ENCODE results near the gene ZBTB7A. TPM values are rescaled to one million over a fixed set of nuclear protein-coding genes. Genes with fewer than 3 reads are reported as not detected.
A peak's percentile ranks its signal among the peaks of the same experiment; 100 is the strongest.

The ZBTB7A gene
- total and polyA plus RNA-seq, 10 of the 15 experiments (the other 5 are each of a cell fraction or from before 2014, with no cell fraction given): 0.26 to 42.4 (median 4.5) TPM

DNA sequence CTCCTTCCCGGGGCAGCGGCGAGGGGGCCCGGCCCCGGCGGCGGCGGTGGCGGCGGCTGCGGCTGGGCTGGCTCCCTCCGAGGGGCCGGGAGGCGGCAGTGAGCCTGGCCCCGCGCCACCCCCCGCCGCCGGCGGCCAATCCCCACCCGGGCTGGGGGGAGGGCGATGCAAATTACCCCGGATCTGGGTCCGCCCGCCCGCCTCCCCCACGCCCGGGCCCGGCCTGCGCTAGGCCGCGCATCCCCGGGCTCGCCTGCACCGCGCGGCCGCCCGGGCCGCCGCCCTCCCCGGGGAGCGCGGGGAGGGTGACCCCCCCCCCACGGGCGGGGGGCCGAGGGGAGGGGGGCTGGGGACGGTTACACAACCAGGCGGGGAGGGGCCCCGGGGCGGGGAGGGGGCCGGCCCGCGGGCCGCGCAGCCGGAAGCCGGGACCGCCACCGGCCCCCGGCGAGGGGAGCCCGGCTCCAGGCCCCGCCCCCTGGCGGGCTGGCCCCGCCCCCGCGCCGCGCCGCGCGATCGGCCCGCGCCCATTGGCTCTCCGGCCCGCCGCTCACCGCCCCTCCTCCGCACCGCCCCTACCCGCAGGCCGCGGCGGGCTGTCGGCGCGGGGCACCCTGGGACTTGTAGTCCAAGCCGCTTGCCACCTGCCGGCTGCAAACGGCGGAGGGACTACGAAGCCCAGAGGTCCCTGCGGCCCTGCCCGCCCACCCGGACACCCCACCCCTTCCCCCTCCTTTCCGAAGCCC is 1.1 kb downstream of the ZBTB7A start (continued):
- TF ChIP-seq, protein P1, sequence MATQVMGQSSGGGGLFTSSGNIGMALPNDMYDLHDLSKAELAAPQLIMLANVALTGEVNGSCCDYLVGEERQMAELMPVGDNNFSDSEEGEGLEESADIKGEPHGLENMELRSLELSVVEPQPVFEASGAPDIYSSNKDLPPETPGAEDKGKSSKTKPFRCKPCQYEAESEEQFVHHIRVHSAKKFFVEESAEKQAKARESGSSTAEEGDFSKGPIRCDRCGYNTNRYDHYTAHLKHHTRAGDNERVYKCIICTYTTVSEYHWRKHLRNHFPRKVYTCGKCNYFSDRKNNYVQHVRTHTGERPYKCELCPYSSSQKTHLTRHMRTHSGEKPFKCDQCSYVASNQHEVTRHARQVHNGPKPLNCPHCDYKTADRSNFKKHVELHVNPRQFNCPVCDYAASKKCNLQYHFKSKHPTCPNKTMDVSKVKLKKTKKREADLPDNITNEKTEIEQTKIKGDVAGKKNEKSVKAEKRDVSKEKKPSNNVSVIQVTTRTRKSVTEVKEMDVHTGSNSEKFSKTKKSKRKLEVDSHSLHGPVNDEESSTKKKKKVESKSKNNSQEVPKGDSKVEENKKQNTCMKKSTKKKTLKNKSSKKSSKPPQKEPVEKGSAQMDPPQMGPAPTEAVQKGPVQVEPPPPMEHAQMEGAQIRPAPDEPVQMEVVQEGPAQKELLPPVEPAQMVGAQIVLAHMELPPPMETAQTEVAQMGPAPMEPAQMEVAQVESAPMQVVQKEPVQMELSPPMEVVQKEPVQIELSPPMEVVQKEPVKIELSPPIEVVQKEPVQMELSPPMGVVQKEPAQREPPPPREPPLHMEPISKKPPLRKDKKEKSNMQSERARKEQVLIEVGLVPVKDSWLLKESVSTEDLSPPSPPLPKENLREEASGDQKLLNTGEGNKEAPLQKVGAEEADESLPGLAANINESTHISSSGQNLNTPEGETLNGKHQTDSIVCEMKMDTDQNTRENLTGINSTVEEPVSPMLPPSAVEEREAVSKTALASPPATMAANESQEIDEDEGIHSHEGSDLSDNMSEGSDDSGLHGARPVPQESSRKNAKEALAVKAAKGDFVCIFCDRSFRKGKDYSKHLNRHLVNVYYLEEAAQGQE (IDR thresholded peaks at IDR 0.05; ENCODE audit: low read depth, low read length): no peak
- TF ChIP-seq, protein P2, sequence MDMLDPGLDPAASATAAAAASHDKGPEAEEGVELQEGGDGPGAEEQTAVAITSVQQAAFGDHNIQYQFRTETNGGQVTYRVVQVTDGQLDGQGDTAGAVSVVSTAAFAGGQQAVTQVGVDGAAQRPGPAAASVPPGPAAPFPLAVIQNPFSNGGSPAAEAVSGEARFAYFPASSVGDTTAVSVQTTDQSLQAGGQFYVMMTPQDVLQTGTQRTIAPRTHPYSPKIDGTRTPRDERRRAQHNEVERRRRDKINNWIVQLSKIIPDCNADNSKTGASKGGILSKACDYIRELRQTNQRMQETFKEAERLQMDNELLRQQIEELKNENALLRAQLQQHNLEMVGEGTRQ (IDR thresholded peaks at IDR 0.05; ENCODE audit: borderline replicate concordance, low read depth, low read length): no peak
- TF ChIP-seq TARDBP (IDR thresholded peaks at IDR 0.05; ENCODE audit: borderline replicate concordance) (peak; percentile 73), ZBED1 (IDR thresholded peaks at IDR 0.05; ENCODE audit: borderline replicate concordance) (no peak), KDM1A (IDR thresholded peaks at IDR 0.05; ENCODE audit: borderline replicate concordance) (no peak), EED (IDR thresholded peaks at IDR 0.05; ENCODE audit: low read depth) (no peak), TCF12 (IDR thresholded peaks at IDR 0.05; ENCODE audit: low read depth, low read length) (no peak), PML (IDR thresholded peaks at IDR 0.05; ENCODE audit: low read length) (no peak), GABPA (IDR thresholded peaks at IDR 0.05; ENCODE audit: low read depth) (no peak), SIN3A (IDR thresholded peaks at IDR 0.05; ENCODE audit: low read depth, low read length) (no peak)
- TF ChIP-seq, protein P3, sequence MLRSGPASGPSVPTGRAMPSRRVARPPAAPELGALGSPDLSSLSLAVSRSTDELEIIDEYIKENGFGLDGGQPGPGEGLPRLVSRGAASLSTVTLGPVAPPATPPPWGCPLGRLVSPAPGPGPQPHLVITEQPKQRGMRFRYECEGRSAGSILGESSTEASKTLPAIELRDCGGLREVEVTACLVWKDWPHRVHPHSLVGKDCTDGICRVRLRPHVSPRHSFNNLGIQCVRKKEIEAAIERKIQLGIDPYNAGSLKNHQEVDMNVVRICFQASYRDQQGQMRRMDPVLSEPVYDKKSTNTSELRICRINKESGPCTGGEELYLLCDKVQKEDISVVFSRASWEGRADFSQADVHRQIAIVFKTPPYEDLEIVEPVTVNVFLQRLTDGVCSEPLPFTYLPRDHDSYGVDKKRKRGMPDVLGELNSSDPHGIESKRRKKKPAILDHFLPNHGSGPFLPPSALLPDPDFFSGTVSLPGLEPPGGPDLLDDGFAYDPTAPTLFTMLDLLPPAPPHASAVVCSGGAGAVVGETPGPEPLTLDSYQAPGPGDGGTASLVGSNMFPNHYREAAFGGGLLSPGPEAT (IDR thresholded peaks at IDR 0.05; ENCODE audit: low read depth): no peak
- TF ChIP-seq, protein P4, sequence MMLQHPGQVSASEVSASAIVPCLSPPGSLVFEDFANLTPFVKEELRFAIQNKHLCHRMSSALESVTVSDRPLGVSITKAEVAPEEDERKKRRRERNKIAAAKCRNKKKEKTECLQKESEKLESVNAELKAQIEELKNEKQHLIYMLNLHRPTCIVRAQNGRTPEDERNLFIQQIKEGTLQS (IDR thresholded peaks at IDR 0.05; ENCODE audit: borderline replicate concordance, extremely low read depth, low read depth, low read length): no peak
- TF ChIP-seq, protein P5, sequence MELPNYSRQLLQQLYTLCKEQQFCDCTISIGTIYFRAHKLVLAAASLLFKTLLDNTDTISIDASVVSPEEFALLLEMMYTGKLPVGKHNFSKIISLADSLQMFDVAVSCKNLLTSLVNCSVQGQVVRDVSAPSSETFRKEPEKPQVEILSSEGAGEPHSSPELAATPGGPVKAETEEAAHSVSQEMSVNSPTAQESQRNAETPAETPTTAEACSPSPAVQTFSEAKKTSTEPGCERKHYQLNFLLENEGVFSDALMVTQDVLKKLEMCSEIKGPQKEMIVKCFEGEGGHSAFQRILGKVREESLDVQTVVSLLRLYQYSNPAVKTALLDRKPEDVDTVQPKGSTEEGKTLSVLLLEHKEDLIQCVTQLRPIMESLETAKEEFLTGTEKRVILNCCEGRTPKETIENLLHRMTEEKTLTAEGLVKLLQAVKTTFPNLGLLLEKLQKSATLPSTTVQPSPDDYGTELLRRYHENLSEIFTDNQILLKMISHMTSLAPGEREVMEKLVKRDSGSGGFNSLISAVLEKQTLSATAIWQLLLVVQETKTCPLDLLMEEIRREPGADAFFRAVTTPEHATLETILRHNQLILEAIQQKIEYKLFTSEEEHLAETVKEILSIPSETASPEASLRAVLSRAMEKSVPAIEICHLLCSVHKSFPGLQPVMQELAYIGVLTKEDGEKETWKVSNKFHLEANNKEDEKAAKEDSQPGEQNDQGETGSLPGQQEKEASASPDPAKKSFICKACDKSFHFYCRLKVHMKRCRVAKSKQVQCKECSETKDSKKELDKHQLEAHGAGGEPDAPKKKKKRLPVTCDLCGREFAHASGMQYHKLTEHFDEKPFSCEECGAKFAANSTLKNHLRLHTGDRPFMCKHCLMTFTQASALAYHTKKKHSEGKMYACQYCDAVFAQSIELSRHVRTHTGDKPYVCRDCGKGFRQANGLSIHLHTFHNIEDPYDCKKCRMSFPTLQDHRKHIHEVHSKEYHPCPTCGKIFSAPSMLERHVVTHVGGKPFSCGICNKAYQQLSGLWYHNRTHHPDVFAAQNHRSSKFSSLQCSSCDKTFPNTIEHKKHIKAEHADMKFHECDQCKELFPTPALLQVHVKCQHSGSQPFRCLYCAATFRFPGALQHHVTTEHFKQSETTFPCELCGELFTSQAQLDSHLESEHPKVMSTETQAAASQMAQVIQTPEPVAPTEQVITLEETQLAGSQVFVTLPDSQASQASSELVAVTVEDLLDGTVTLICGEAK (IDR thresholded peaks at IDR 0.05; ENCODE audit: borderline replicate concordance): no peak
- TF ChIP-seq, protein P6, sequence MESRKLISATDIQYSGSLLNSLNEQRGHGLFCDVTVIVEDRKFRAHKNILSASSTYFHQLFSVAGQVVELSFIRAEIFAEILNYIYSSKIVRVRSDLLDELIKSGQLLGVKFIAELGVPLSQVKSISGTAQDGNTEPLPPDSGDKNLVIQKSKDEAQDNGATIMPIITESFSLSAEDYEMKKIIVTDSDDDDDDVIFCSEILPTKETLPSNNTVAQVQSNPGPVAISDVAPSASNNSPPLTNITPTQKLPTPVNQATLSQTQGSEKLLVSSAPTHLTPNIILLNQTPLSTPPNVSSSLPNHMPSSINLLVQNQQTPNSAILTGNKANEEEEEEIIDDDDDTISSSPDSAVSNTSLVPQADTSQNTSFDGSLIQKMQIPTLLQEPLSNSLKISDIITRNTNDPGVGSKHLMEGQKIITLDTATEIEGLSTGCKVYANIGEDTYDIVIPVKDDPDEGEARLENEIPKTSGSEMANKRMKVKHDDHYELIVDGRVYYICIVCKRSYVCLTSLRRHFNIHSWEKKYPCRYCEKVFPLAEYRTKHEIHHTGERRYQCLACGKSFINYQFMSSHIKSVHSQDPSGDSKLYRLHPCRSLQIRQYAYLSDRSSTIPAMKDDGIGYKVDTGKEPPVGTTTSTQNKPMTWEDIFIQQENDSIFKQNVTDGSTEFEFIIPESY (IDR thresholded peaks at IDR 0.05): no peak

Measured in GM12878 (cell line).